Heart left ventricle (tissue), 16 donors: ENCODE results near the gene UNKL. TPM values are rescaled to one million over a fixed set of nuclear protein-coding genes. Genes with fewer than 3 reads are reported as not detected.

Experiments used
- ATAC-seq, 4 donors: fragments of 200-7000 bp; cut with Tn5 transposase; one replicate each; pipeline ENCODE4 v1.9.1; 2020 to 2022; ENCODE audit warnings: moderate library complexity in 4 of 4, mild to moderate bottlenecking in 3 of 4, moderate number of reproducible peaks in 1 of 4
- DNase-seq, 5 donors: peaks; one replicate each; pipeline ENCODE4 v3.0.0-alpha.2; 2020
- H3K27ac ChIP-seq, 12 donors: fragments of 200-600 bp; sonication (generic) in 4 of 12; one replicate each; pipeline versions ENCODE4 v1.5.0 to v1.8.0; 2016 to 2022; ENCODE audit warnings: mild to moderate bottlenecking in 2 of 12
- H3K27me3 ChIP-seq, 9 donors: fragments of 200-600 bp; sonication (generic) in 2 of 9; one replicate each; pipeline versions ENCODE4 v1.5.1 to v1.8.0; 2016 to 2022; ENCODE audit warnings: mild to moderate bottlenecking in 3 of 9
- H3K36me3 ChIP-seq, 9 donors: fragments of 200-600 bp; sonication (generic) in 2 of 9; one replicate each; pipeline versions ENCODE4 v1.5.0 to v1.8.0; 2018 to 2022; ENCODE audit warnings: mild to moderate bottlenecking in 2 of 9
- H3K4me1 ChIP-seq, 12 donors: fragments of 200-600 bp; sonication (generic) in 4 of 12; one replicate each; pipeline versions ENCODE4 v1.5.0 to v1.8.0; 2016 to 2022; ENCODE audit warnings: mild to moderate bottlenecking in 3 of 12
- H3K4me3 ChIP-seq, 12 donors: fragments of 200-600 bp; sonication (generic) in 4 of 12; one replicate each; pipeline versions ENCODE4 v1.5.0 to v1.8.0; 2017 to 2022; ENCODE audit warnings: mild to moderate bottlenecking in 9 of 12, moderate library complexity in 4 of 12
- H3K9me3 ChIP-seq, 12 donors: fragments of 200-600 bp; sonication (generic) in 4 of 12; one replicate each; pipeline versions ENCODE4 v1.5.0 to v1.8.0; 2016 to 2022; ENCODE audit warnings: mild to moderate bottlenecking in 1 of 12
- POLR2A ChIP-seq, 2 donors: fragments of 450-650 bp; IDR thresholded peaks; one replicate each; pipeline ENCODE4 v1.6.1; 2017; ENCODE audit warnings: antibody characterized with exemption in 2 of 2, mild to moderate bottlenecking in 2 of 2, moderate library complexity in 2 of 2
- WGBS, 4 donors: extraction: QIAGEN DNeasy Blood & Tissue Kit in 2 of 4; methylation state at CpG; one replicate each; pipeline versions ENCODE4 v1.1.5 to v1.1.7; 2013 to 2018; 5-methylcytosine and 5-hydroxymethylcytosine counted together
- intact Hi-C, 10 donors: fragments of 100-400 bp; cut with DNase I; formaldehyde crosslinking; loops; one replicate each; pipeline versions ENCODE4 v1.11.1 to v1.14.2; 2022
- polyA plus RNA-seq, 2 donors: library from polyadenylated mRNA; stranded (reverse); fragments of 200-250 nt; gene quantifications; one replicate each; pipeline ENCODE4 v1.2.3, GENCODE V29; 2013
- total RNA-seq, 9 donors: library from RNA; depleted of rRNA in 2 of 9; stranded (reverse); fragments of >200 nt in 2 of 9; fragmentation: NEBNext Ultra II Directional in 3 of 9; extraction: Animal tissue kit (Norgen Biotek cat#: 25700) in 3 of 9; gene quantifications; one replicate each; pipeline versions ENCODE4 v1.1.0 to v1.2.4, GENCODE V29; 2016 to 2023
- TF ChIP-seq, protein P1 (sequence below), 12 donors: fragments of 200-600 bp; sonication (generic) in 4 of 12; IDR thresholded peaks; one replicate each; pipeline versions ENCODE4 v1.5.0 to v1.8.0; 2018 to 2022; ENCODE audit warnings: antibody characterized with exemption in 12 of 12, mild to moderate bottlenecking in 5 of 12
- donor health status: ischemic (EF 13 %, LVEDD 7.1; RV severe dilation, severe dysfunction).
- donor health status: healthy with polysubstance abuse.
- donor health status: DM: no; HTN: yes; CAD: no.
- donor health status: DM: no; HTN: no; CAD: no.
- donor health status: ischemic (EF 25% LVEDD 6.9; RV normal size, moderate dysfunction).
- donor health status: ischemic (EF 25% LVEDD 5.7; RV mildly dilated, moderate dysfunction).
- donor health status: healthy.
- donor health status: DM: yes; HTN: yes; CAD: no.
- donor health status: ischemic (EF 35%, LVEDD 5.7; RV mildly dilated, moderate dysfunction).
- donor health status: nonischemic (EF 11% LVEDD 7.7; RV severe dilation, severe dysfunction).
- donor health status: DM: yes; HTN: yes; CAD: no.
- donor health status: PGD.
- donor health status: ischemic (EF 29% LVEDD 5.4; RV normal size, mild dysfunction).
- donor health status: nonischemic (EF 23%, LVEDD 6.1; RV moderate dilation, normal function).

Gene UNKL
- total and polyA plus RNA-seq, 11 donors: 4.3 to 18.3 (median 9.2) TPM

DNA sequence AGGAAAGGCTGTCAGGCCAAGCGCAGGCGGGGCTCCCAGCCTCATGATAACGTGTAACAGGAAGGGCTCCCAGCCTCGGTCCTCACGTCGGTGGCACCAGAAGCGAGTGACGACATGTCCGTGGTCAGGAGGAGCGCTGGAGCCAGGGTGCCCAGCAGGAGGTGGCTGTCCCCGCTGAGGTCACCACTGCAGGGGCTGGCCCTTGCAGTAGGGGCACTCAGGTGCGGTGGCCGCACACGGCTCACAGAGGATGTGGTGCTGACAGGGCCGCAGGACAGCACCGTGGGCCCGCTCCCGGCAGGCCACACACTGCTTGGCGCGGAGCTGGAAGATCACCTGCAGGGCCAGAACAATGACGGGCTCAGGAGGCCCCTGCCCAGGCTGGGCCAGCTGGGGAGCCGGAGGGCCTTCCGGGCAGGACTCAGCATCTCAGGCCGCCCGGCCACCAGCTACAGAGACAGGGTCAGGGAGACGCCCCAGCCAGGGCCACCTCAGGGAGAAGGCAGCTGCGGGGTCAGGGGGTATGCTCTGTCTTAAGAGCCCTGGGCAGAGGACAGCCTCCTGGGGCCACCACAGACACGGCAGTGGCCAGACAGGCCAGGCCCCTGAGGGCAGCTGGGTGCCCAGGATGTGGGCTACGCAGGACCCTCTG lies 48.3 kb downstream of the UNKL start:
- peak in 2 of 4 donors; percentile 6 to 12 for ATAC-seq
- peak in 1 of 5 donors; percentile 58 for DNase-seq
- H3K9me3 ChIP-seq: no peaks in the 10 kb centered on the region
- no peak overlapping the region for H3K27ac ChIP-seq
- H3K4me1 ChIP-seq: no peaks in the 10 kb centered on the region
- H3K36me3 ChIP-seq: peaks cover 0 to 91% (median 75%) of the 10 kb centered on the region in 9 donors
- H3K27me3 ChIP-seq: no peaks in the 10 kb centered on the region
- 65 to 87% (median 84%) methylated on average over 13 to 29 of the region's 29 CpGs for WGBS, 4 donors
- TF ChIP-seq, protein P1, sequence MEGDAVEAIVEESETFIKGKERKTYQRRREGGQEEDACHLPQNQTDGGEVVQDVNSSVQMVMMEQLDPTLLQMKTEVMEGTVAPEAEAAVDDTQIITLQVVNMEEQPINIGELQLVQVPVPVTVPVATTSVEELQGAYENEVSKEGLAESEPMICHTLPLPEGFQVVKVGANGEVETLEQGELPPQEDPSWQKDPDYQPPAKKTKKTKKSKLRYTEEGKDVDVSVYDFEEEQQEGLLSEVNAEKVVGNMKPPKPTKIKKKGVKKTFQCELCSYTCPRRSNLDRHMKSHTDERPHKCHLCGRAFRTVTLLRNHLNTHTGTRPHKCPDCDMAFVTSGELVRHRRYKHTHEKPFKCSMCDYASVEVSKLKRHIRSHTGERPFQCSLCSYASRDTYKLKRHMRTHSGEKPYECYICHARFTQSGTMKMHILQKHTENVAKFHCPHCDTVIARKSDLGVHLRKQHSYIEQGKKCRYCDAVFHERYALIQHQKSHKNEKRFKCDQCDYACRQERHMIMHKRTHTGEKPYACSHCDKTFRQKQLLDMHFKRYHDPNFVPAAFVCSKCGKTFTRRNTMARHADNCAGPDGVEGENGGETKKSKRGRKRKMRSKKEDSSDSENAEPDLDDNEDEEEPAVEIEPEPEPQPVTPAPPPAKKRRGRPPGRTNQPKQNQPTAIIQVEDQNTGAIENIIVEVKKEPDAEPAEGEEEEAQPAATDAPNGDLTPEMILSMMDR (IDR thresholded peaks at IDR 0.05): no peak
- TF ChIP-seq POLR2A (IDR thresholded peaks at IDR 0.05): no peak
- intact Hi-C loops: no loop called here
- no peak overlapping the region for H3K4me3 ChIP-seq

DNA sequence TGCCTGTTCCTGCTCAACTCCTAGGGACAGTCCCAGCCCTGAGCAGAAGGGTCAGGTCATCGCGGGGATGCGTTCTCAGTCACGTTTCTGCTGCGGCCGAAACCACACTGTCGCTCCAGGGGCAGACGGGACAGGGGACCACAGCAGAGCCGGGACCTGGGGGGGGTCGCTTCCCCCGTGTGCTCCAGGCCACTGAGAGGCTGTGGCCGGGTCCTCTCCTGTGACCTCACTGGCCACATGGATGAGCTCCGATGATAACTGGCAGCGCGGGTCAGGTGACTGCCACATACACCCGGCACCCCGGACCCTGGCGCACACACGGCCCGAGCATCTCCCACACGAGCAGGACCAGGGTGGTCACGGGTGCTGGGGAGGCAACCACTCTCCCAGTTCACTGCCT lies 50.0 kb downstream of the UNKL start:
- TF ChIP-seq, protein P1 (IDR thresholded peaks at IDR 0.05): no peak
- no peak for TF ChIP-seq POLR2A (IDR thresholded peaks at IDR 0.05)
- intact Hi-C loops: no loop called here
- 88 to 96% (median 91%) methylated on average over 8 to 22 of the region's 22 CpGs for WGBS, 4 donors
- no peak overlapping the region for H3K27ac ChIP-seq
- ATAC-seq (no peak), DNase-seq (peak in 1 of 5 donors; percentile 56)
- H3K4me3 ChIP-seq: no peak overlapping the region
- no peaks in the 10 kb centered on the region for H3K27me3 ChIP-seq
- H3K4me1 ChIP-seq: no peaks in the 10 kb centered on the region
- H3K9me3 ChIP-seq: no peaks in the 10 kb centered on the region
- H3K36me3 ChIP-seq: peaks cover 0 to 91% (median 74%) of the 10 kb centered on the region in 9 donors

DNA sequence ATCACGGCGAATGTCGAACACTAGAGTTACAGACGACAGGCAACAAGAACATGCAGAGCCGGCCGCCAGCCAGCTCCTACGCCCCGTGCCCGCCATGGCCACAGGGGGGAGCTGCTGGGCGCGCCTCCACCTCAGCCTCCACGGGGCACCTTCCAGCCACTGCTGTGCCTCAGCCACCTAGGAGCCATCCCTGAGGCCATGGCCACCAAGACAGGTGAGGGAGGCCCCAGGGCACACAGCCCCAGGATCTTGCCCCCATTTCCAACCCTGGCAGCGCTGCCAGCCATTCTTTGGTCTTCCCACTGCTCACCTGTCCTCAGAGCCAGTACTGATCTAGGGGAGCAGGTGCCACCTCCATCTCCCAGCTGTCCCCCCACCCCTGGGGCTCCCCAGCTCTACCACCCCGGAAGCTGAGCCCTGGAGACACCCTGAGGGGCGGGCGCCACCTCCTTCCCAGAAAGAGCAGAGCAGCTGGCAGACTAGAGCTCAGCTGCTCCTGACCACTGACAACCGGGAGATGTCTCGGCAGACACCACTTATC lies 50.9 kb downstream of the UNKL start:
- no peak overlapping the region for H3K4me3 ChIP-seq
- H3K4me1 ChIP-seq: no peaks in the 10 kb centered on the region
- ATAC-seq (peak; percentile 70 to 80 (median 71)), DNase-seq (peak in 2 of 5 donors; percentile 63 to 80)
- peaks cover 0 to 90% (median 76%) of the 10 kb centered on the region in 9 donors for H3K36me3 ChIP-seq
- intact Hi-C loops: no loop called here
- TF ChIP-seq, protein P1 (IDR thresholded peaks at IDR 0.05): peak; percentile 52 to 87 (median 68)
- TF ChIP-seq POLR2A (IDR thresholded peaks at IDR 0.05): no peak
- no peaks in the 10 kb centered on the region for H3K9me3 ChIP-seq
- WGBS, 4 donors: 46 to 67% (median 51%) methylated on average over 11 to 18 of the region's 18 CpGs
- H3K27ac ChIP-seq: no peak overlapping the region
- H3K27me3 ChIP-seq: no peaks in the 10 kb centered on the region

DNA sequence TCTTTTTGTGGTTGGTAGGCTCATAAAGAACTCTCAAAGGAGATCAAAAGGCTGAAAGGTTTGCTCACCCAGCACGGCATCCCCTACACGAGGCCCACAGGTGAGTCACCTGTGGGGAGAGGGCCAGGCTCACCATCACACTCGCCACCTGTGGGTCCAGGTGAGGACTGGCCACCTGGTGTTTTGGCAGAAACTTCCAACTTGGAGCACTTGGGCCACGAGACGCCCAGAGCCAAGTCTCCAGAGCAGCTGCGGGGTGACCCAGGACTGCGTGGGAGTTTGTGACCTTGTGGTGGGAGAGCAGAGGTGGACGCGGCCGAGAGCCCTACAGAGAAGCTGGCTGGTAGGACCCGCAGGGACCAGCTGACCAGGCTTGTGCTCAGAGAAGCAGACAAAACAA lies 51.7 kb downstream of the UNKL start:
- intact Hi-C loops: no loop called here

More for the DNA sequence above, 51.7 kb downstream of the UNKL start:
- no peak overlapping the region for H3K27ac ChIP-seq
- H3K4me3 ChIP-seq: no peak overlapping the region
- no peak for ATAC-seq
- H3K36me3 ChIP-seq: peaks cover 0 to 85% (median 75%) of the 10 kb centered on the region in 9 donors
- DNase-seq: peak in 1 of 5 donors; percentile 58
- H3K27me3 ChIP-seq: no peaks in the 10 kb centered on the region
- peaks cover 0 to 5% (median 0%) of the 10 kb centered on the region in 12 donors for H3K4me1 ChIP-seq
- no peaks in the 10 kb centered on the region for H3K9me3 ChIP-seq
- 82 to 92% (median 90%) methylated on average over 9 to 11 of the region's 11 CpGs for WGBS, 4 donors
- no peak for TF ChIP-seq POLR2A (IDR thresholded peaks at IDR 0.05)
- TF ChIP-seq, protein P1 (IDR thresholded peaks at IDR 0.05): no peak
